Type B pancreatic cell (in vitro differentiated cells): ENCODE data around the gene RAB30. TPM values are rescaled to one million over a fixed set of nuclear protein-coding genes. Genes with fewer than 3 reads are reported as not detected.
"Not testable (repeated sequence)": the region's sequence is repeated elsewhere in the genome, so short reads cannot be mapped to it uniquely, and the experiment has no call there.

Source experiments
- DNase-seq: peaks from one replicate; pipeline ENCODE4 v3.0.0; 2021; ENCODE audit warnings: mixed read lengths; ENCODE audit not compliant: unreplicated experiment; ENCODE audit errors: extremely low spot score
- H3K27ac Mint-ChIP-seq: 2 replicates; pipeline ENCODE4 v1.8.0; 2021; ENCODE audit warnings: mild to moderate bottlenecking, mixed read lengths
- H3K27me3 Mint-ChIP-seq: 2 replicates; pipeline ENCODE4 v1.8.0; 2021; ENCODE audit warnings: mixed read lengths
- H3K36me3 Mint-ChIP-seq: 2 replicates; pipeline ENCODE4 v1.8.0; 2021; ENCODE audit warnings: mixed read lengths
- H3K4me1 Mint-ChIP-seq: one replicate; pipeline ENCODE4 v1.8.0; 2021; ENCODE audit warnings: mixed read lengths; ENCODE audit not compliant: unreplicated experiment
- H3K4me3 Mint-ChIP-seq: 2 replicates; pipeline ENCODE4 v1.8.0; 2021; ENCODE audit warnings: mild to moderate bottlenecking, mixed read lengths
- H3K9me3 Mint-ChIP-seq: 2 replicates; pipeline ENCODE4 v1.8.0; 2021; ENCODE audit warnings: mixed read lengths
- CTCF ChIP-seq: fragments of 200-600 bp; sonication (generic); conservative IDR thresholded peaks from 2 replicates; pipeline ENCODE4 v1.5.0; 2021; ENCODE audit warnings: antibody characterized with exemption, mild to moderate bottlenecking
- total RNA-seq: library from RNA; stranded (reverse); gene quantifications from 2 replicates; pipeline ENCODE4 v1.2.1, GENCODE V29; 2021; ENCODE audit warnings: low replicate concordance

Gene RAB30
- total RNA-seq, 1 donor from 2014 or later: 13.8 TPM

- Mint-ChIP-seq H3K36me3 (peaks cover 6% of the 10 kb centered on the region), H3K4me1 (peaks cover 4% of the 10 kb centered on the region), H3K27ac (no peak overlapping the region), H3K4me3 (no peak overlapping the region), H3K27me3 (peaks cover 2% of the 10 kb centered on the region), H3K9me3 (peaks cover 15% of the 10 kb centered on the region)
- DNase-seq: no peak
- no peak for TF ChIP-seq CTCF
Measured at GRCh38 chr11:83014951-83015350, 56.7 kb downstream of the RAB30 start.

- Mint-ChIP-seq H3K4me1 (peaks cover 13% of the 10 kb centered on the region), H3K4me3 (no peak overlapping the region), H3K27me3 (peaks cover 2% of the 10 kb centered on the region), H3K9me3 (peaks cover 8% of the 10 kb centered on the region), H3K27ac (no peak overlapping the region), H3K36me3 (no peaks in the 10 kb centered on the region)
- TF ChIP-seq CTCF: no peak
- no peak for DNase-seq
Measured at GRCh38 chr11:83012168-83013067, 59.3 kb downstream of the RAB30 start.

- Mint-ChIP-seq H3K27ac (no peak overlapping the region), H3K4me3 (no peak overlapping the region), H3K27me3 (peaks cover 2% of the 10 kb centered on the region)
Measured at GRCh38 chr11:83011333-83012167, 60.1 kb downstream of the RAB30 start.

GRCh38 chr11:83009999-83010398 is 61.7 kb downstream of the RAB30 start:
- H3K4me3 Mint-ChIP-seq: no peak overlapping the region
- no peak for DNase-seq
- TF ChIP-seq CTCF: no peak
- H3K27me3 Mint-ChIP-seq: peaks cover 2% of the 10 kb centered on the region
- no peaks in the 10 kb centered on the region for H3K36me3 Mint-ChIP-seq
- H3K9me3 Mint-ChIP-seq: peaks cover 1% of the 10 kb centered on the region
- peak overlapping the region; percentile 13 for H3K27ac Mint-ChIP-seq
- peaks cover 23% of the 10 kb centered on the region for H3K4me1 Mint-ChIP-seq

More at GRCh38 chr11:83011333-83012167, 60.1 kb downstream of the RAB30 start:
- no peaks in the 10 kb centered on the region for H3K36me3 Mint-ChIP-seq
- TF ChIP-seq CTCF: no peak
- no peak for DNase-seq
- H3K9me3 Mint-ChIP-seq: peaks cover 8% of the 10 kb centered on the region
- peaks cover 21% of the 10 kb centered on the region for H3K4me1 Mint-ChIP-seq

GRCh38 chr11:83009136-83009535 is 62.6 kb downstream of the RAB30 start:
- H3K9me3 Mint-ChIP-seq, H3K27me3 Mint-ChIP-seq, H3K27ac Mint-ChIP-seq, H3K4me3 Mint-ChIP-seq, H3K36me3 Mint-ChIP-seq, DNase-seq: not testable (repeated sequence)
- peaks cover 29% of the 10 kb centered on the region for H3K4me1 Mint-ChIP-seq

GRCh38 chr11:83008581-83008923 is 63.1 kb downstream of the RAB30 start:
- no peak for TF ChIP-seq CTCF
- Mint-ChIP-seq H3K9me3 (no peaks in the 10 kb centered on the region), H3K4me1 (peaks cover 29% of the 10 kb centered on the region), H3K27ac (no peak overlapping the region), H3K36me3 (no peaks in the 10 kb centered on the region), H3K27me3 (no peaks in the 10 kb centered on the region), H3K4me3 (no peak overlapping the region)
- no peak for DNase-seq
